HG03565 (cell line): ENCODE results near the gene GAK.
"Not testable (repeated sequence)": the region's sequence is repeated elsewhere in the genome, so short reads cannot be mapped to it uniquely, and the experiment has no call there.

Experiments
- ATAC-seq: cut with Tn5 transposase; IDR thresholded peaks from one replicate; pipeline ENCODE4 v1.9.1; 2021; ENCODE audit warnings: mild to moderate bottlenecking, moderate library complexity; ENCODE audit not compliant: unreplicated experiment

Gene GAK

DNA sequence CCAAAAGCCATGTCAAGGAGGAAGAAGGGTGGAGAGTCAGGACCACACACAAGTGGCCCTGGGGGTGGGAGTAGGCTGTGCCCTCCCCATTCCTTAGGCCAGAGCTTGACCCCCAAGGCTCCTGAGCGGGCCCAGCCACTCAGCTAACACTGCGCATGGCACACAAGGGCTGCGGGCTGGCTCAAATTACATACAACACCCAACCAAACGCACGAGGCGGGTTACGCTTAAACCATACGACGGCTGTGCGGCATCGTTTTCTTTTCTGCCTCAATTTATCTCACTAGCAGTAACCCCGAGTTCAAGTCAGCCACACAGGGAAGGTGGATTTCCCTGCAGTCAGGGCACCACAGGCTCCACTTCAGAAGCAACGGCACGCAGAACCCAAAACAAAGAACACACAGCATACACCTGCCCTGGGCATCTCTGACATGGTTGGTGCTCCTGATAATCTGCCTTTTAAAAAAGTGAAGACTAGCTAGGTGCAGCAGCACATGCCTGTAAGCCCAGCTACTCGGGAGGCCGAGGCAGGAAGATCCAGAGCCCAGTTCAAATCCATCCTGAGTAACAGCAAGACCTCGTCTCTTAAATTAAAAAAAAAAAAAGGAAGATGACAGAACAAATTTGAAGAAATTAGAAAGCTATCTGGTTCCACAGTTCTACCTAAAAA is 2.9 kb downstream of the GAK start:
- ATAC-seq, result no peak

GRCh38 chr4:927566-927965 is 4.5 kb downstream of the GAK start:
- not testable (repeated sequence) for ATAC-seq

DNA sequence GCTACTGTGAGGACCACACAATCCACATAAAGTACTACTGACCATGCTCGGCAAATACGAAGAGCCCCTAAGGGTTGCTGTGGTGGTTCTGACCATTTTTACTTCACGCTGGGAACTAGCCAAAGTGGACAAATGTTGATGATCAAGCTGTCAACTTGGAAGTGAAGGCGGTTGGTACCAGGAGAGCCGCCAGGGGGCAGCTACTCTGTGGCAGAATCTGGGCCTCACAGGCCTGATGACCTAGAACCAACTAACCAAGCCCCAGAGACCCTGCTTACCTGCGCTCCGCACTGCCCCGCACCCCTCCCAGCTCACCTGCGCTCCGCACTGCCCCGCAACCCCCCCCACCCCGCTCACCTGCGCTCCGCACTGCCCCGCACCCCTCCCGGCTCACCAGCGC is 5.6 kb downstream of the GAK start:
- ATAC-seq, result no peak

GRCh38 chr4:925771-926500 is 6.2 kb downstream of the GAK start:
- ATAC-seq, result no peak

GRCh38 chr4:925171-925570 is 6.9 kb downstream of the GAK start:
- no peak for ATAC-seq

- no peak for ATAC-seq
These were observed 7.7 kb downstream of the GAK start for GRCh38 chr4:924107-925096.

DNA sequence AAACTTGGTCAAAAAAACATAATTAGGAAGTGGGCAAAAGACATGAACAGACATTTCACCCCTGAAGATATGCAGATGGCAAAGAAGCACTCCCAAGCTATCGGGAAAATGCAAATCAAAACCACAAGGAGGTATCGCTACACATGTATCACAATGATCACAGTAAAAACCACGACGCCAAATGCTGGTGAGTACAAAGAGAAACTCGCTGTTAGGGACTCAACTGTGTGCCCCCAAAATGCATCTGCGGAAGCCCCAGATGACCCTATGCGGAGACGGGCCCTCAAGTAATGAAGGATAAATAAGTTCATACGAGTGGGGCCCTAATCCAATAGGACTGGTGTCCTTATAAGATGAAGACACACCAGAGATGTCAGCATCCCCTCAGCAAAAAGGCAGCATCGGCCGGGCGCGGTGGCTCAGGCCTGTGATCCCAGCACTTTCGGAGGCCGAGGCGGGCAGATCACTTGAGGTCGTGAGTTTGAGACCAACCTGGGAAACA is 10.2 kb downstream of the GAK start:
- no peak for ATAC-seq

- not testable (repeated sequence) for ATAC-seq
These were observed 13.0 kb downstream of the GAK start for GRCh38 chr4:919004-919680.

- not testable (repeated sequence) for ATAC-seq
These were observed 13.5 kb downstream of the GAK start for GRCh38 chr4:918591-918990.

- no peak for ATAC-seq
These were observed 14.1 kb downstream of the GAK start for GRCh38 chr4:917992-918391.

GRCh38 chr4:917466-917865 is 14.7 kb downstream of the GAK start:
- no peak for ATAC-seq

DNA sequence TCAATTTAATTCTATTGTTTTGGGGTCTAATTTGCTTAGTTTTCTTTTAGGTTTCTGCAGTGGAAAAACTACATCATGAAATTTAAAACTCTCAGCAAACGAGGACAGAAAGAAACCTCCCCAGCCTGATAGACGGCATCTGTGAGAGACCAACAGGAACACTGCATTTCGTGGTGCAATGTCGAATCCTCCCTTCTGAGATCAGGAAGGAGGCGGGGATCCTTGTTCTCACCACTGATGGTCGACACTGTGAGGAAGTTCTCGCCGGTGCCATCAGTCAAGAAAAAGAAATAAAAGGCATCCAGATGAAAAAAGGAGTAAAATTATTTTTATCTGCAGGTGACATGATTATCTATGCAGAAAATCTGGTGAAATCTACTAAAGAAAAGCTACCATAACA is 16.5 kb downstream of the GAK start:
- no peak for ATAC-seq

GRCh38 chr4:915041-915474 is 17.1 kb downstream of the GAK start:
- ATAC-seq, result no peak

- no peak for ATAC-seq
These were observed 17.6 kb downstream of the GAK start for GRCh38 chr4:914531-914930.

- no peak for ATAC-seq
These were observed 18.9 kb downstream of the GAK start for GRCh38 chr4:913280-913618.

DNA sequence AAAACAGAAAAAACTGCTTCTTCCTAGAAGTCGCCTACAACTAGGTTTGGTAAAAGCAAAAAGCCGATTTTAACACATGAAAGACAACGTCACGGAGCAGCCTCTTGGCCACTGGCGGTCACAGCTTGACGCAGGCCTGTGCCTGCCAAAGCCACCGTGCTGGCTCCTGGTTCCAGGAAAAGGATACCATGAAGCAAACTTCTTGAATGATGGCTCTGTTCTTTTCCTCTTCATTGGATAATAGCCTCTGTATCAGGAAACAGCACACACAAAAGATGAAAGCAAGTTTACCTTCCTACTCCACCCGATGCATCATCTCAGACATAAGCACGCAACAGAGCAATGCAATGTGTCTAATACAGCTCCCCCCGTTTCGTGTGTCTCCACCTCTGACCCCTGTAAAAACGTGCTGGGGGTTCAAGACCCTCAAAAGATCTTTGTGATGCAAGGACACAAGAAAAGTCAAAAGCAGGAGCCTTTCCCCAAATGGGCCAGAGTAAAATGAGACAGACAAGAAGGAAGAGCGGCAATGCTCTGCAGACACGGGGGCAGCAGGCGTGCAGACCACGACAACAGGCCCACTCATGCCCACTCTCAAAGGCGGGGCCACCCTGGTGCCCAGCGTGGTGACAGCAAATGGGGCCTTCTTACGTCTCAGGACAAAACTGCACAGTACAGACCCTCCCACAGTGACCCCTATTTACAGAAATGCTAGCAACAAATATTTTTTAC is 19.4 kb downstream of the GAK start:
- no peak for ATAC-seq

DNA sequence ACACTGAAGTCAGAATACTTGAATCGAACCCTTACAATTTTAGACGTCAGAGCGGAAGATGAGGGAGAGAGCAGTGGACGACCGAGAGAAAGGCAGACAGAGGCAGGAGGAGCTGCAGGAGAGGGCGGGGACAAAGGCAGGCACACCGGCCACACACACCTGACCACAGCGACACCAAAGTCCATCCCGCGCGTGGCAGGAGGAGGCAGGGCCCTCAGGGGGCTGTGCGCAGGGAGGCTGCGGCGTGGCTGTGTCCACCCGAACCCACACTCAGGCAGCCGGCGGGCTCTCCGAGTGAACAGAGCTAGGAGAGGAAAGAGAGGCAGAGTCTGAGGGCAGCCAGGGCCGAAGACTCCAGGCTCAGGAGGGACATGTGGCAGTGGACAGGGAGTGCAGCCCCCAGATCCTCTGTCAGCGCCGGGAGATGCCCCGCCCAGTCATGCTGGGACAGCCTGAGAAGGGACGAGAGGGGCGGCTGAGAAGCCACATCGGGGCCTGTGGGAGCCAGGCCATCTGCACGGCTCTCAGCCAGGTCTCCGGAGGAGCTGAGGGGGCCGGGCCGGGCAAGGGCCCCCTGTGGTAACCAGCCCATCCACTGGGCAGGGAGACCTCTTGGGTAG is 20.1 kb downstream of the GAK start:
- no peak for ATAC-seq

- ATAC-seq, result no peak
These were observed 20.8 kb downstream of the GAK start for GRCh38 chr4:911221-911751.

GRCh38 chr4:910366-911091 is 21.6 kb downstream of the GAK start:
- no peak for ATAC-seq
